ENCODE results near the gene MED12. TPM values are rescaled to one million over a fixed set of nuclear protein-coding genes. Genes with fewer than 3 reads are reported as not detected.

Gene MED12
- total RNA-seq, 4 donors from 2014 or later, result 23.7 to 34.2 (median 28.2) TPM

DNA sequence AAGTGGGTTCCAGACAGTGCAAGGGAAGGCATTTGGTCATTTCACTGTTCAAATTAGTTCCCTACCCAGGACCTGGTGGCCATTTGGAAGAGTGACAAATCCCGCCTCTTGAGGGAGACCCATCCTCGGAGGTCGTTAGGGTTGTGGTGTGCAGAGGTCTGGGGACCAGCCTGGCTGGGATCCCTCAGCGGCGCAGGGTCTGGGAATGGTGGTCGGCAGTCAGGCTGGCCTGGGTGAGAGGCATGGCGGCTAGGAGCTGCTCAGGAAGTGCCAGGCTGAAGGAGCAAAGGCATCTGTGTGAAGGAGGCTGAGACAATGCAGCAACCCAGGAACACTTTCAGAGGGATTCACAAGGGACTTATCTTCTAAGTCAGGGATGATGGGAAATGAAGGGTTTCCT, 33.0 kb downstream of the MED12 start:
- Histone ChIP-seq H3K9me3 (no peaks in the 10 kb centered on the region), H3K36me3 (no peaks in the 10 kb centered on the region), H3K27ac (replicated peaks in 1 of 4) (no peak overlapping the region), H3K4me1 (peaks cover 0 to 6% (median 0%) of the 10 kb centered on the region in 4 donors), H3K27me3 (no peaks in the 10 kb centered on the region), H3K4me3 (no peak overlapping the region)
- WGBS, result 69% methylated on average over 7 of the region's 7 CpGs
- TF ChIP-seq POLR2A (IDR thresholded peaks at IDR 0.05; ENCODE audit: low read depth), result no peak
- intact Hi-C loops (cut with DNase I), result no loop called here
- no peak for DNase-seq (ENCODE audit: extremely low spot score)

DNA sequence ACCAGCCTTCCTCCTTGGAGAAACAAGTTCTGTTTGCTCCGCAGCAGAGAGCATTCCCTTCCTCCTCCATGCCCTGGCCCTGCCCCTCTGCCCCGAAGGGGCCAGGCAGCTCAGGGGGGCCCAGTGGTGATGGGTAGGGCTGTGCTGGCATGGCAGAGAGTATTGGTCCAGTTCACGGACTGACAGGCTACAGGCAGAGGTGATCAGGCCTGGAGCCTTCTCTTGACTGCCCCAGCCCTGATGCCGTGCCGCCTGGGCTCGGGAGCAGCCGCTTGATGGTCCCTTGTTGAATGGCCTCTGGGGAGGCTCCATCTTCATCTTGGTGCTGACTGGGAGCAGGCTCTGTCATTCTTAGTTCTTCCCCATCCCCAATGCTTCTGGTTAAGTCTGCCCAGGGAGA, 35.8 kb downstream of the MED12 start:
- no peaks in the 10 kb centered on the region for H3K9me3 ChIP-seq
- no peaks in the 10 kb centered on the region for H3K27me3 ChIP-seq
- intact Hi-C loops (cut with DNase I), result no loop called here
- no peak overlapping the region for H3K4me3 ChIP-seq
- H3K4me1 ChIP-seq, result no peaks in the 10 kb centered on the region
- no peak for DNase-seq (ENCODE audit: extremely low spot score)
- no peak overlapping the region for H3K27ac ChIP-seq (replicated peaks in 1 of 4)
- H3K36me3 ChIP-seq, result no peaks in the 10 kb centered on the region
- WGBS, result 100% methylated on average over 4 of the region's 7 CpGs
- TF ChIP-seq POLR2A (IDR thresholded peaks at IDR 0.05; ENCODE audit: low read depth) (no peak), POLR2AphosphoS5 (IDR thresholded peaks at IDR 0.05) (no peak), EP300 (IDR thresholded peaks at IDR 0.05) (no peak)
- TF ChIP-seq, protein P1, sequence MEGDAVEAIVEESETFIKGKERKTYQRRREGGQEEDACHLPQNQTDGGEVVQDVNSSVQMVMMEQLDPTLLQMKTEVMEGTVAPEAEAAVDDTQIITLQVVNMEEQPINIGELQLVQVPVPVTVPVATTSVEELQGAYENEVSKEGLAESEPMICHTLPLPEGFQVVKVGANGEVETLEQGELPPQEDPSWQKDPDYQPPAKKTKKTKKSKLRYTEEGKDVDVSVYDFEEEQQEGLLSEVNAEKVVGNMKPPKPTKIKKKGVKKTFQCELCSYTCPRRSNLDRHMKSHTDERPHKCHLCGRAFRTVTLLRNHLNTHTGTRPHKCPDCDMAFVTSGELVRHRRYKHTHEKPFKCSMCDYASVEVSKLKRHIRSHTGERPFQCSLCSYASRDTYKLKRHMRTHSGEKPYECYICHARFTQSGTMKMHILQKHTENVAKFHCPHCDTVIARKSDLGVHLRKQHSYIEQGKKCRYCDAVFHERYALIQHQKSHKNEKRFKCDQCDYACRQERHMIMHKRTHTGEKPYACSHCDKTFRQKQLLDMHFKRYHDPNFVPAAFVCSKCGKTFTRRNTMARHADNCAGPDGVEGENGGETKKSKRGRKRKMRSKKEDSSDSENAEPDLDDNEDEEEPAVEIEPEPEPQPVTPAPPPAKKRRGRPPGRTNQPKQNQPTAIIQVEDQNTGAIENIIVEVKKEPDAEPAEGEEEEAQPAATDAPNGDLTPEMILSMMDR (IDR thresholded peaks at IDR 0.05), result no peak

DNA sequence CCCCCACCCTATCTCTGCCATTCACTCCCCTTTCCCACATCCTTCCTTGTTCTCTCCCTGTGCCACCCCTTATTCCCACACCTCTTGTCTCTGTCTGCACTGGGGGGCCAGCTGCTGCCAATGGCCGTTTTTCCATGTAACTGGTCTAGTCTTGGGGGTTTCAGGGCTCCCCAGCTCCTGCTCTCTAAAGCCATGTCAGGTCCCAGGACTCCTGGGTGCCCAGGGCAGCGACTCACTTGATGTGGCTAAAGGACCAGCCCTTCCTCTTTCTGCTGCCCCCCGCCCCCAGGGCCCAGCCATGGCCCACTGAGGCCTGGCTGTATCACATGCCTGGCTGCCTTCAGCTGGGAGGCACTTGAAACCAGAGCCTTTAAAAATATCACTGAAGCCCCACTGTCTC, 36.2 kb downstream of the MED12 start:
- 68% methylated on average over 3 of the region's 3 CpGs for WGBS
- TF ChIP-seq EP300 (IDR thresholded peaks at IDR 0.05) (no peak), POLR2A (IDR thresholded peaks at IDR 0.05; ENCODE audit: low read depth) (no peak), POLR2AphosphoS5 (IDR thresholded peaks at IDR 0.05) (no peak)
- TF ChIP-seq, protein P1 (IDR thresholded peaks at IDR 0.05), result no peak
- H3K27me3 ChIP-seq, result no peaks in the 10 kb centered on the region

DNA sequence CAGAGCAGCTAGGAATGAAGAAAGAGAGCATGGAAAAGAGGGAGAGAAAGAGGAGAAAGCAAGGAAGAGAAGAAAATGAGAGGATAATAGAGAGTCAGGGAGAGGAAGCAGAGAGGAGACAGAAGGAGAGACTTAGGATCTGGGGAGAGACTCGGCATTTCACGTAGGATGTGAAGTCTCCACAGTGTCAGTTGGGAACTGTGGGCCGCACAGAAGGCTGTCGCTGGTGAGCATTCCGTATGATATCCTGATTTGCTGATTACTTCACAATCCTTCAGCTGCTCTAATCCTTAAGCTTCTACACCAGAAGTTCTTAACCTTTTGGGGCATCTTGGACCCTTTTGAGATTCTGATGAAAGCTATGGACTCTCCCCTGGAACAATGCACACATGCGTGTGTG, 40.2 kb downstream of the MED12 start:
- no peak for TF ChIP-seq POLR2AphosphoS5 (IDR thresholded peaks at IDR 0.05)
- no peak for TF ChIP-seq POLR2A (IDR thresholded peaks at IDR 0.05; ENCODE audit: low read depth)
- TF ChIP-seq, protein P1 (IDR thresholded peaks at IDR 0.05), result no peak
- no peak for TF ChIP-seq EP300 (IDR thresholded peaks at IDR 0.05)
- no peak for DNase-seq (ENCODE audit: extremely low spot score)
- 80% methylated on average over 6 of the region's 6 CpGs for WGBS
- no peaks in the 10 kb centered on the region for H3K9me3 ChIP-seq
- no peak overlapping the region for H3K27ac ChIP-seq (replicated peaks in 1 of 4)
- H3K27me3 ChIP-seq, result no peaks in the 10 kb centered on the region
- no peak overlapping the region for H3K4me3 ChIP-seq
- H3K36me3 ChIP-seq, result no peaks in the 10 kb centered on the region
- H3K4me1 ChIP-seq, result no peaks in the 10 kb centered on the region
- intact Hi-C loops (cut with DNase I), result no loop called here

More for the DNA sequence above, 36.2 kb downstream of the MED12 start:
- DNase-seq (ENCODE audit: extremely low spot score), result no peak
- Histone ChIP-seq H3K4me3 (no peak overlapping the region), H3K9me3 (no peaks in the 10 kb centered on the region), H3K36me3 (no peaks in the 10 kb centered on the region), H3K4me1 (no peaks in the 10 kb centered on the region), H3K27ac (replicated peaks in 1 of 4) (no peak overlapping the region)
- intact Hi-C loops (cut with DNase I), result no loop called here

DNA sequence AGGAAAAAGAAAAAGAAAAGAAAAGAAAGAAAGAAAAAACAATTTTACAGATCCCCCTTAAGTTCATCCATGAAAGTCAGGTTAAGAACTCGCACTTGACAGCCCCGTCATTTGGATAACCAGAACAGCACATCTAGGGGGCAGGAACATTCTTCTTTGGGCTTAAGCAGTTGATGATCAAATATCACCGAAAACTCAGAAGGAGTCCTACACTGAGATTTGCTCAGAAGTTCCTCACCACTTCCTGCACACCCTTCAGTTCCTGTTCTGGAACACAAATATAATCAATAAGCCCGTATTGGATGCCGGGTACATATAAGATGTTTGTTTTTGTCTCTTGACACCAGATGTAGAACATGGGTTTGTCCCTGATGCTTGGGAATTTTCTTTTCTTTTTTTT, 40.9 kb downstream of the MED12 start:
- TF ChIP-seq EP300 (IDR thresholded peaks at IDR 0.05), result no peak
- no peak for TF ChIP-seq POLR2AphosphoS5 (IDR thresholded peaks at IDR 0.05)
- no peak for TF ChIP-seq POLR2A (IDR thresholded peaks at IDR 0.05; ENCODE audit: low read depth)
- TF ChIP-seq, protein P1 (IDR thresholded peaks at IDR 0.05), result no peak
- DNase-seq (ENCODE audit: extremely low spot score), result no peak
- no peaks in the 10 kb centered on the region for H3K9me3 ChIP-seq
- no peak overlapping the region for H3K27ac ChIP-seq (replicated peaks in 1 of 4)
- H3K4me1 ChIP-seq, result no peaks in the 10 kb centered on the region
- H3K36me3 ChIP-seq, result no peaks in the 10 kb centered on the region
- no peak overlapping the region for H3K4me3 ChIP-seq
- WGBS, result 72% methylated on average over 5 of the region's 5 CpGs
- H3K27me3 ChIP-seq, result no peaks in the 10 kb centered on the region
- intact Hi-C loops (cut with DNase I), result no loop called here

Measured in esophagus muscularis mucosa (tissue), 4 donors.